GM21367 (cell line): ENCODE results near the gene NTN4.
"Not testable (repeated sequence)": the region's sequence is repeated elsewhere in the genome, so short reads cannot be mapped to it uniquely, and the experiment has no call there.

Experiments used
- ATAC-seq: cut with Tn5 transposase; IDR thresholded peaks from one replicate; pipeline ENCODE4 v1.9.1; 2021; ENCODE audit not compliant: unreplicated experiment

The NTN4 gene

DNA sequence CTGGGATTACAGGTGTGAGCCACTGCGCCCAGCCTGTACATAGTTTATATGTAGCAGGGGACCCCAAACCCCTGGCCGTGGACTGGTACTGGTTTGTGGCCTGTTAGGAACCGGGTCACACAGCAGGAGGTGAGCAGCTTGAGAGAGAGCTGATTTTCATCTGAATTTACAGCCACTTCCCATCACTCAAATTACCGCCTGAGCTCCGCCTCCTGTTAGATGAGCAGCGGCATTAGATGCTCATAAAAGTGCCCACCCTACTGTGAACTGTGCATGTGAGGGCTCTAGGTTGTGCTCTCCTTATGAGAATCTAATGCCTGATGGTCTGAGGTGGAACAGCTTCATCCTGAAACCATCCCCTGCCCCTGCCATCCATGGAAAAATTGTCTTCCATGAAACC, 119.3 kb downstream of the NTN4 start:
- no peak for ATAC-seq

GRCh38 chr12:95663525-95663924, 127.0 kb downstream of the NTN4 start:
- ATAC-seq: no peak

GRCh38 chr12:95661360-95661759, 129.2 kb downstream of the NTN4 start:
- no peak for ATAC-seq

DNA sequence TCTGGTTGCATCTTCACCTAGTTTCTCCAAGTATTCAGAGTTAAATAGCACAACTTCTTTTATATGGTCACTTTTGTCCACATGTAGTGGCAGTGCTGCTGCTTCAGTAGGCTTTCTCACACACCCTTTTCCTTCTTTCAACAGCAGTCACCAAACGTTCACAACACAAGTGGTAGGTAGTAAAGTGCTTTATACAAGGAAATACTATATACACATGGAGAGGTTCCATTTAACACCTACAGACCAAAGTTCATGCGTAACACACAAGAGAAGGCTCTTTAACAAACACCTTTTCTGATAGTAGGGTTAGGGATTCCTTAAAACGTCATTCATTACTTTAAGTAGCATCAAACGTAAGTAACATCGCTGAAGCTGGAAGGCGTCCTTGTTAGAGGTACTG, 132.2 kb downstream of the NTN4 start:
- ATAC-seq: no peak

DNA sequence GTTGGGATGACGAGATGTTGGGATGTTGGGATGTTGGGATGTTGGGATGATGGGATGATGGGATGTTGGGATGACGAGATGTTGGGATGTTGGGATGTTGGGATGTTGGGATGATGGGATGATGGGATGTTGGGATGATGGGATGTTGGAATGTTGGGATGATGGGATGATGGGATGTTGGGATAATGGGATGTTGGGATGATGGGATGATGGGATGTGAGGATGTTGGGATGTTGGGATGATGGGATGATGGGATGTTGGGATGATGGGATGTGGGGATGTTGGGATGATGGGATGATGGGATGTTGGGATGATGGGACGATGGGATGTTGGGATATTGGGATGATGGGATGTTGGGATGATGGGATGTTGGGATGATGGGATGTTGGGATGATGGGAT, 135.9 kb downstream of the NTN4 start:
- not testable (repeated sequence) for ATAC-seq

DNA sequence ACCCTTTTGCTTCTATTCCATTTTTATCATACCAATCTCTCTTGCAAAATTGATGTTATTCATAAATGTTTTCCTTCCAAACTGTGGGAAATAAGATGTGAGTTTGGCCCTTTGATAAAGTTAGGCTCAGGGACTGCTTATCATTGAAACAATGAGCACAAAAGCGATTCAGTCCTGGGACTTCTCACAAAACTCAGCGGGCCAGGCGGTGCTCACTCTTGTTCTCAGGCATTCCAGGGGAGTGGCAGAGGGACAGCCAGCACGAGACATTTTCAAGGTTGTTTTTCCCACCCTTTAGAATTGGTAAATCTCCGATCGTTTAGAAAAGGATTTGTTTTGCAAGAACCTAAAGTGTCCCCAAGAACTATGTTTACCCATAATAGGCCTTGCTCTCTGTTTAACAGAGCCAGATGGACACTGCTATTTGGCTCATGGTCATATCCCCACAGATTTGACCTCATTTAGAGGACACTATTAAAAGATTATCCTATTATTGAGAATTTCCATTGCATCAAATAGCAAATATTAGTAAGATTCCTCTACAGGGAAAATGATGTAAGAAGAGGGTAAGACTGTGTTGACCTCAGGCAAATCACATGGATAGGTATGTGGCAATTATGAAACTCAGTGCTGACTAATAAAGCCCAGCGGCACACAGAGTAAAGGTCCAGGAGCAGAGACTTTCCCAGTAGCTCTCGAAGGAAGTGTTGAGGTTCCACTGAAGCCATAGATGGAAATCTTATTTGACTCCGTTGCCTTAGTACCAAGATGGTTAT, 136.6 kb downstream of the NTN4 start:
- no peak for ATAC-seq

DNA sequence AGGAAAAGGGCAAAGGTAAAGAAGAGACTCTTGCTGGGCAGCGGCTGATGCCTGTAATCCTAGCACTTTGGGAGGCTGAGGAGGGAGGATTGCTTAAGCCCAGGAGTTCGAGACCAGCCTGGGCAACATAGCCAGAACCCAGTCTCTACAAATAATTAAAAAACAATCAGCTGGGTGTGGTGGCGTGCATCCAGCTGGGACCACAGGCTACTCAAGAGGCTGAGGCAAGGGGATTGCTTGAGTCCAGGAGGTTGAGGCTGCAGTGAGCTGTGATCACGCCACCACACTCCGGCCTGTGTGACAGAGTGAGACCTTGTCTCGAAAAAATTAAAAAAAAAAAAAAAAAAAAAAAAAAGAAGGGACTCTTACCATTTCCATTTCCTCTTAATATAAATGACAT, 138.9 kb downstream of the NTN4 start:
- ATAC-seq: no peak

- no peak for ATAC-seq
These were observed 141.4 kb downstream of the NTN4 start for GRCh38 chr12:95648990-95649791.

DNA sequence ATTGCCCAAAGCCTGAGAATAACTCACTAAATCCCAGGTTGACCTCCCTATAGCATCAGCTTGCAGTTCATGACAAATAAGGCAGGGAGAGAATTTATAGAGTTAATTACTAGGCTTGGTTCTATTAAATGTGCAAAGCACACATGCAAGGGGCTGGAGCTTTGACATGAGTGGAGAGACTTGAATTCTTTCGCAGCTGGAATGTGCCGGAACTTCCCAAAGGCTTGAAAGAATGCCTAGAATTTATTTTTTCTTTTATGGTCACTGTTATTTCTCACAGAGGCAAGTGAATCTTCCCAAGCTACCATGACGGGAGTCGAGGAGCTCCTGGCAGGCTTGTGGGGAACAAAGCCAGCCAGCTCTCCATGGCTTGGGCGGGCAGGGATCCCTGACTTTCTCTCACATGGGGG, 143.8 kb downstream of the NTN4 start:
- no peak for ATAC-seq

- no peak for ATAC-seq
These were observed 147.3 kb downstream of the NTN4 start for GRCh38 chr12:95643256-95643655.

DNA sequence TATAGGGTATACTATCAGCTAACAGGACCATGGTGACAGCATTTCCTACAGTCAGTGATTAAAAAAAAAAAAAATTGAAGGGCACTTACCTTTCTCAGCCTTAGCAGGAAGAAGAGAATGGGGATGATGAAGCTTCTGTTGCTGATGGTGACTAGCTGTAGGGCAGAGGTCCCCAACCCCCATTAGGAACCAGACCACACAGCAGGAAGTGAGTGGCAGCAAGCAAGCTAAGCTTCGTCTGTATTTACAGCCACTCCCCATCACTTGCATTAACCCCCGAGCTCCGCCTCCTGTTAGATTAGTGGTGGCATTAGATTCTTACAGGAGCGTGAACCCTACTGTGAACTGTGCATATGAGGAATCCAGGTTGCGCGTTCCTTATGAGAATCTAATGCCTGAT, 148.0 kb downstream of the NTN4 start:
- no peak for ATAC-seq

DNA sequence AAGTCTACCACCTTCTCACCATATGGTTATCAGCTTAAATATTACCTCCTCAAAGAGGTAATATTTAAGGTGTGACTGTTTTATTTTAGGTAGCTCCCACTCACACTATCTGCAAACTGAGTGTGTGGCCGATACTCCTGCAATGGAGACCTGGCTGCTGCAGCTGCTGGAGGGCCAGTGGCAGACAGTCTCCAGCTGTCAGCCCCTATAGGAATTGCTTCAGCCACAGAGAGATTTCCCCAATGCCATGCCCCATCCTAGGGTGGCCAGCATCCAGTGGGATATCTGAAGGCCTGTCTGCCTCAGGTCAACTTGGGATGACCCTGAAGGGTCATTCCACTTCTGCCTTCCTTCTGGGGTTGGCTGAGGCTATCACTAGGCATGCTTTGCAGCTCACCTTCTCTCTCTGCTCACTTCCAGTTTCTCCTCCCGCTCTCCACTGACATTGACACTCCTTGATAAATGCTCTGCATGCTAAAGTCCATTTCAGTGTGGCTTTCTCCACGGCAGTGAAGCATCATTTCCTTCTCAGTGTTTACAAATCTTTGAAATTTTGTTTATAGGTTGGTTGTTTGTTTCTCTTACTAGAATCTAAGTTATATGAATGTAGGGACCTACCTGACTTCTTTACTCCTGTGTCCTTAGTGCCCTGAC, 149.1 kb downstream of the NTN4 start:
- no peak for ATAC-seq

DNA sequence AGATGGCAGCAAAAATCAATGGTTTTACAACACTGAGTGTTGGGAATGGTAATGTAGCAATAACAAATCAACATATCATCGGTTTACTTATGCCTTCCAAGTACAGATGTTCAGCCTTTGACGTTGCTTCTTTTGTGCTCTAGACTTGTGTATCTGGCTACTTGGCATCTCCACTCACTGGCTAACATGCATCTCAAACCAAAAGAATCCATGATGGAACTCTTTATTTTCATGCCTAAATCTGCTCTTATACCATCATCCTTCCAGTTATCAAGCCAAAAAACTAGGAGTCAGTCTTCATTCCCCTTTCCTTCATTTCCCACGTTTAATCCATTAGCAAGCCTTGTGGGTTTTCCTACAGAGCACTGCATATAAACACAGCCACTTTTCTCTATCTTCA, 150.0 kb downstream of the NTN4 start:
- no peak for ATAC-seq

DNA sequence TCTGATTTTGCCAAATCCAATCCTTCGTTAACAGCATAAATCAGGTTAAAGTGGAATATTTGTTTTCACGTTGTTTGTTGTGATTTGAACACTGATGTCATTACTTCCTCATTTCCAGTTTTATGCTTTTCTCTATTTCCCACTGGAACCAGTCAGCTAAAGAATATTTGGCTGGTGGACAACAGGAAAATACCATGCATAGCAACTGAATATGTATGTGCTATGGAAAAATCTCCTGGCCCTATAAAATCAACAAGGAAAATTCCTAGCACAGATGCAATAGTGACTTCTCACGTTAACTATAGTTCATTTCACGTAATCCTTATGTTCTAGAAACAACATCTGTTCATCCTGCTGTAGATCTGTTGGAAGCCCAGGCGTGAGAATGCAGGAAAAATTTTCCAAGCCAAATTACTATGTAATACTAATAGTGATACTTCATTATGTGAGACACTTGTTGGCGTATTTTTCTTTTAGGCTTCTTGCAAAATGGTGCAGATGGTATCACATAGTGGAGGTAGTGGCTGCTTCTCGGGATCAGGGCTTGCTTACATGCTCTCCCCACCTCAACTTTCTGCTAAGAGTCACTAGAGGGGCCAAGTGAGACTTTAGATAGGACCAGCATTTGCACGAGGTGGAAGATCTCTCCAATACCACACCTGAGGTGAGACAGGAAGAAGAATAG, 153.0 kb downstream of the NTN4 start:
- no peak for ATAC-seq

DNA sequence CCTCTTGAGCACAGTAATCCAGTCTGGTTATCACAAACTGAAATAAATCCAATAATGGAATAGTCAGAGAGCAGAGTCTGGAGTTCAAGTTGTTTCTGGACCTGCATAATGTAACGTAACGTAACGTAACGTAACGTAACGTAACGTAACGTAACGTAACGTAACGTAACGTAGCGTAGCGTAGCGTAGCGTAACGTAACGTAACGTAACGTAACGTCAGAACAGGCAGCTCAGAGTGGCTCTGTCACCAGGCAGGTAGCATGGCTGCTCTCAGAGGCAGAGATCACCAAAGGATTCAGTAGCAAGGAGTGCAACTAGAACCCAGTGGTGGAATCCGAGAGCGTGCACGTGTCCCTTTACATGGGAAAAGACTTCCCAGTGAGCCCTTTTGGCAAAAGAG, 153.6 kb downstream of the NTN4 start:
- ATAC-seq: no peak

DNA sequence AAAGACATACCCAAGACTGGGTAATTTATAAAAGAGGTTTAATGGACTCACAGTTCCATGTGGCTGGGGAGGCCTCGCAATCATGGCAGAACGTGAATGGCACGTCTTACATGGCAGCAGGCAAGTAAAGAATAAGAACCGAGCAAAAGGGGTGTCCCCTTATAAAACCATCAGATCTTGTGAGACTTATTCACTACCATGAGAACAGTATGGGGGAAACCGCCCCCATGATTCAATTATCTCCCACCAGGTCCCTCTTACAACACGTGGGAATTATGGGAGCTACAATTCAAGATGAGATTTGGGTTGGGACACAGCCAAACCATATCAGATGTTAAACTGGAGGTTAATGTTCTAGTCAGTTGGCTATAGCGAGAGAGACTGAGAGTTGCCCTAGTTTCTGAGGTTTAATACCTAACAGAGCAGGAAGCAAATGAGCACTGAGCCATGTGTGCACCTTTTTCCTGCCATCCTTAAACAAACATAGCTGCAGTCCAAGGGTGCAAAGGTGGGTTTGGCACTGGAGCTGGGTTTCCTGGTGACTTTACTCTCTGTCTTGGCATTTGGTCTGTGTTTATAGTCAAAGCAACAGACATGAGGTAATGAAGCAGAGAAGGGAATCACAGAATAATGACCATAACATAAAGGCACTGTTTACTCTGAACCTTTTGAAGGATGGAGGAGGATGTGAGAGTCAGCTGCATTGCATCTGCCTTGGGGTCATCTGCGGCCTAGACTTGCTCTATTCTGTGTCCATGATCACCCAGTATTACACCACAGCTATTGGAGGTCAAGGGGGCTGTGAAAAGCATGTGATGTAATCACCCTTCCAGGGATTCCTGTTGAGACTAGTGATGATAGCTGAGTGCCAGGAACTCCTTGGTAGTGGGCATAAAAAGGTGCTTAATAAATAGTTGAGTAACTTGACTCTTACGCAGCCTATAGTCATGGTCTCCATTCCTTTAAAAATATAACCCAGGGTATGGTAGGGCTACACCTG, 155.6 kb downstream of the NTN4 start:
- no peak for ATAC-seq

GRCh38 chr12:95633732-95634465, 156.7 kb downstream of the NTN4 start:
- ATAC-seq: no peak

DNA sequence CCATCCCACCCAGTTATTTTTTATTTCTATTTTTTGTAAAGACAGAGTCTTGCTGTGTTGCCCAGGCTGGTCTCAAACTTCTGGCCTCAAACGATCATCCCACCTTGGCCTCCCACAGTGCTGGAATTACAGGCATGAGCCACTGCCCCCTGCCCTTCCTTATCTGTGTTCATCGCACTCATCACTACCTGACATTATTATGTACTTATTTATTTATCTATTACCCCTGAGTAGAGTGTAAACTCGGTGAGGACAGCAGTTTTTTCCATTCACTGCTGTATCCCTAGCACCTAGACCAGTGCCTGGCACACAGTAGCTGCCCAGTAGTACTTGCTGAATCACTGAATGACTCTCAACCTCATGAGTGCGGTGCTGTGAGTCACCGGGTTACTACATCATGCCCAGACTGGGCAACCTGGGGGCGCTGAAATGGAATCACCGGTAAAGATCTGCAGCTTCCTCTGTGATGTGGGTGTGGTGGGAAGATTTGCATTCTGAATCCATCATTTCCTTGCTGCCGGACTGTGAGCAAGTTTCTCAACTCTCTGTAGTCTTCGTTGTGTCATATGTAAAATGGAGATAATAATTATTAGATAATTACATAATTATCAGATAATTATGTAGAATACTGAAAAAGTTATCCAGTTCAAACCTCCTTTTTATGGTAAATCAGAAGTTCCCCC, 157.4 kb downstream of the NTN4 start:
- no peak for ATAC-seq

DNA sequence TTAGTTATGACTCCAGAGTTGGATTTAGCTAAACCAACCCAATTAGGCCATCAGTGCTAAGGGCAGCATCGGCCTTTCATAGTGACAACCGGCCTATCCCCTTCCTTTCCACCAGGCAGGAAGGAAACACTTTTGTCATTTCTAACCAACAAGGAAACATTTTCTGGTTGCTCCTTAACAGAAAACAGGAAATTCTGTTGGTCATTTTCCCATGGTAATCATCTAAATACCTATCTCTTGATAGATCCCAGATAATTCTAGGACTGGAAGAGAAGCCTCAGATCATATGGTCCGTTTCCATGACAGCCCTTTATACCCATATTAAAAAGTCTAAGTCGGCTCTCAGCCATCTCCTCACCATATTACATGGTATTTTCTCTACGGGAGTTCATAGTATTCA, 160.1 kb downstream of the NTN4 start:
- ATAC-seq: no peak
